Measurements from ENCODE around the gene GATAD1.
"Not testable (repeated sequence)": the region's sequence is repeated elsewhere in the genome, so short reads cannot be mapped to it uniquely, and the experiment has no call there.

Gene GATAD1

GRCh38 chr7:92460109-92460508, 12.8 kb downstream of the GATAD1 start:
- DNase-seq (ENCODE audit: insufficient read length, low spot score): no peak
- no peak for TF ChIP-seq CTCF (IDR thresholded peaks at IDR 0.05; ENCODE audit: insufficient read depth, missing control alignments)
- FAIRE-seq: no peak

DNA sequence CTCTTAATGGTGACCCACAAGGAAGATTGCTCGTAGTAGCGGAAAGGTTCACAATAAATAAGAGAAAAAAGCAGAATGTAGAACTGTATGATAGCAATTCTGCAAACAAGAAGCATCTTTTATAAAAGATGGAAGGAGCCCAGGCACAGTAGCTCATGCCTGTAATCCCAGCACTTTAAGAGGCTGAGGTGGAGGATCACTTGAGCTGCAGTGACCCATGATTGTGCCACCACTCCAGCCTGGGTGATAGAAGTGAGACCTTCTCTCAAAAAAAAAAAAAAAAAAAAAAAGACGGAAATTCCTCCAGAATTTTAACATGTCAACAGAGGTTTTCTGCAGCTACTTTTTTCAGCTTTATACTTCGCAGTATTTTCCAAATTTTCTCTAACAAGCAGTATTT, 13.2 kb downstream of the GATAD1 start:
- no peak for TF ChIP-seq CTCF (IDR thresholded peaks at IDR 0.05; ENCODE audit: insufficient read depth, missing control alignments)
- DNase-seq (ENCODE audit: insufficient read length, low spot score): no peak
- FAIRE-seq: no peak

DNA sequence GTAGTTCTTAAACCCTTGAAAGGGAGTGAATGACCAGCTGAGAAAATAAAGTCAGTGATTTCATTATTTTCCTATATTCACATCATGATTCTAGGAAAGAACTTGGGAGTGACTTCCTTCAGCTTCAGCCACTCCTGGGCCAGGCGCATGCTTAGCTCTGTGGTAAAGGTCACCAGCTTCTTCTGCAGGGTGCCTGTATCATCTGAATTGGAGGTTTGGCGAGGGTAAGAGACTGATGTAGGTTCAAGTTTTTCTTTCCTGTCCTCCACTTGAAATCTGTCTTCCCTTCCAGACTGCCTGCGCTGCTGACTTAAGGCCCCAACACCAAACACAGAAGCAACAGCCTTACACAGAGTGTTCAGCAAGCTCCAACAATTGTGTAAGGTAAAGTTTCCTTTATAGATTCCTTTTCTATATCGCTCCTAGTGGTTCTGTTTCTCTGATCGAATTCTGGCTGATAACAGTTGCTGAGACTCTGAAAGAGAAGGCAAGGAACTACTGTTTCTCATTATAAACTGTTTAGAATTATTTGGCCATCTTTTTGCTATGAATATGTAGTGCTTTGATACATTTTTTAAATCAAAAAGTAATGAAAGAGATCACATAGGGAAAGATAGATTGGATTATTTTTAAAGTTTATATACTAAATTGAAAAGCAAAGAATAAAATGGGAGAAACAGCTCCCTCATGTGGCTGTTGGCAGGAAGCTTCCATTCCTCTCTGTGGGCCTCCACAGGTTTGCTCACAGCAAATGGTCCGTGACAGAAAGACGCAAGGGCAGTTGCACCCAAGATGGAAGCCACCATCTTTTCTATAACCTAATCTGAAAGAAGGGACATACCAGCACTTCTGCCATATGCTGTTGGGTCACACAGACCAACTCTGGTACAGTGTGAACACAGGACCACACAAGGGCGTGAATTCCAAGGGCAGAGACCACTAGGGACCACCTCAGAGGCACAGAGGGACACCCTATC, 14.0 kb downstream of the GATAD1 start:
- peak; percentile 45 for DNase-seq (ENCODE audit: insufficient read length, low spot score)
- FAIRE-seq: no peak
- TF ChIP-seq CTCF (IDR thresholded peaks at IDR 0.05; ENCODE audit: insufficient read depth, missing control alignments): peak; percentile 53

- DNase-seq (ENCODE audit: insufficient read length, low spot score) (no peak), FAIRE-seq (no peak)
- no peak for TF ChIP-seq CTCF (IDR thresholded peaks at IDR 0.05; ENCODE audit: insufficient read depth, missing control alignments)
Measured at GRCh38 chr7:92462560-92462959, 15.3 kb downstream of the GATAD1 start.

DNA sequence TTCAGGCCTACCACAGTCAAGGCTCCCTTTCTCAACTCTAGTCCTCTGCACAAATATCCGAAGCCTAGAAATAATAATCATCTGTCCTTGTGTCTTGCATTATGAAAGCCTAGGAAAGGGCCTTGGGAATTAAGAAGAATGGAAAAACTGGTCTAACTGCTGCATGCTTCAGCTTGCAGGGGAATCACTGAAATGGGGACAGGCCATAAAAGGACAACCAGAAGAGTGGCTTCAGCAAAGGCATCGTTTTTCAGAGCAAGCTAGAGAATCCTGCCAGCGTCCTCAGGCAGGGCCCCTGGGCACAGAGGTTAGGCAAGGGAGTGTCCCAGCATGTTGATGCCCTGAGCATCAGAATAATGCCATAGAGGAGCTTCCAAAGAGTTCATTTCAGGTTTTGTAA, 17.2 kb downstream of the GATAD1 start:
- no peak for DNase-seq (ENCODE audit: insufficient read length, low spot score)
- no peak for TF ChIP-seq CTCF (IDR thresholded peaks at IDR 0.05; ENCODE audit: insufficient read depth, missing control alignments)
- no peak for FAIRE-seq

DNA sequence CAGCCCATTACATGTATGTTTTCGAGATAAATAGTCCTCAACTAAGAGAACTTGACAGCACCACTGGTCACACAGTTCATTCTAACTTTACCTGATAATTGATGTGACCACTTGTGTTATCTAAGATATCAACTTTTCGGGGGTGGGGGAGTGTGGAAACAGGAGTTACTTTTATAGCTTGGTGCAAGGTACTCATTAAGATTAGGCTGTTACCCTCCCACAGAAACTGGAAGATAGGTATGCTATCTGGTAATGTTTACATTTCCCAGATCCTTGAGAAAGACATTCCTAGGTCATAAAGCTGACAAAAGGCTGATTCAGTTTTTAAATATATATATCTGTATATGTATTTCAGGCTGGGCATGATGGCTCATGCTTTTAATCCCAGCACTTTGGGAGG, 19.4 kb downstream of the GATAD1 start:
- no peak for TF ChIP-seq CTCF (IDR thresholded peaks at IDR 0.05; ENCODE audit: insufficient read depth, missing control alignments)
- FAIRE-seq (no peak), DNase-seq (ENCODE audit: insufficient read length, low spot score) (no peak)

GRCh38 chr7:92468589-92468988, 21.3 kb downstream of the GATAD1 start:
- DNase-seq (ENCODE audit: insufficient read length, low spot score); FAIRE-seq: not testable (repeated sequence)

DNA sequence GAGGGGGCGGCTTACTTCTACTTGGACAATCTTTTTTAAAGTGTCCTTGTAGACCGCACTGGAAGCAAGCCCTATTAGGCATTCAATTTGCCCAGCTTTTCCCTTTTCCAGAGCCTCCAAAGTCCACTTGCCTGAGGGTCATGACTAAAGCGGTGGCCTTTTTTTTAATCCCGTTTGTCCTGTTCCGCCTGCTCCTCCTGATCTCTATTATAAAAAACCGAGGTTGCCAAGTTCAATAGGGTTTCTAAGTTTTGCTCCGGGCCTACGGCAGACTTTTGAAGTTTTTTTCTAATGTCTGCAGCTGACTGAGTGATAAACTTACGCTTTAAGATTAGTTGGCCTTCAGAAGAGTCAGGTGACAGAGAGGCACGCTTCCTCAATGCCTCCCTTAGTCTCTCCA, 26.7 kb downstream of the GATAD1 start:
- not testable (repeated sequence) for DNase-seq (ENCODE audit: insufficient read length, low spot score); FAIRE-seq

GRCh38 chr7:92475261-92475770, 28.0 kb downstream of the GATAD1 start:
- not testable (repeated sequence) for DNase-seq (ENCODE audit: insufficient read length, low spot score); FAIRE-seq

DNA sequence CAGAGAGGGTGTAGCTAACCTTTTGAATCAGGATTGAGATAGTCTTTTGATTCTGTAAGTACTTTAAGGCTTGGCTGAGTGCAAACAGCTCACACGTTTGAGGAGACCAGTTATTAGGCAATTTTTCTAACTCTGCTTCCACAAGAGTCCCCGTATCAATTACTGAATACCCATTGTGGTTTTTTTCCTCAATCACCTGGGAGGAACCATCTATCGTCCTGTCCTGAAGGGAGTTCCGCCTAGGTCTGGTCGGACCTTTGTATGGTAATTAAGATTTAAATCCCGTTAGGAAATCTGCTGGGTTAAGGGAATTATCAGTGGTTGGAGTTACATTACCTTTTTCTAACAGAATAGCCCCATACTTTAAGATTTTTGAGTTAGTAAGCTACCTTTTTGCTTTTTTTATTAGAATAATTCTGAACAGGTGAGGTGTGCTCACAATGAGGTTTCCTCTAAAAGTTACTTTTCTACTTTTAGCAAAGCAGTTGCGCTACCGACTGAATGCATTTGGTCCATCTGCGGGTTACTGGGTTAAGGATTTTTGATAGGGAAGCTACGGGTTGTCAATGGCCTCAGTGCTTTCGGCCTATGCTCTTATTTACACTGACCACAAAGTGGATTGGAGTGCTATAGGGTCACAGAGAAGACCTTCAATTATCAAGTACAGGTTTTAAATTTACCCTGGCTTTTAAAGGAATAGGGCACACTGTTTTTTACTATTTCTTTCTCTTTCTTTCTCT, 28.7 kb downstream of the GATAD1 start:
- not testable (repeated sequence) for FAIRE-seq; DNase-seq (ENCODE audit: insufficient read length, low spot score)

DNA sequence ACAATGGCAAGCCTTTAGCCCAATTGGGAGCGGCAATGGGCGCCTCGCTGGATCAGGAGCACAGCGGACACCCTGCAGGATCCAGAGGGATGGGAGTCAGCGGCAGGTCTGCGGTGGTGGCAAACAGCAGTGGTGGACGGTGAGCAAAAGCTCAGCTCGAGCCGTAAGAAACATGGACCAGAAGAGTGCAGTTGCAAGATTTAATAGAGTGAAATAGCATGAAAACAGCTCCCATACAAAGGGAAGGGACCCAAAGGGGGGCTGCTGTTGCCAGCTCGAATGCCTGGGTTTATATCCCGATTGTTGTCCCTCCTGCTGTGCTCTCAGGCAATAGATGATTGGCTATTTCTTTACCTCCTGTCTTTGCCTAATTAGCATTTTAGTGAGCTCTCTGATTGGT, 30.4 kb downstream of the GATAD1 start, which contains the start of gene ERVW-1:
TSS of gene ERVW-1 (minus strand) at position 266 of the 400 bp plus-strand sequence. CDS start 7,565 bp downstream, outside the sequence.
- not testable (repeated sequence) for FAIRE-seq; DNase-seq (ENCODE audit: insufficient read length, low spot score)

All from D721Med (cell line).